Activated B cell treated with CpG ODN at 0.5 μM for 24 hours (primary cell): ENCODE data around the gene GYPB. TPM values are rescaled to one million over a fixed set of nuclear protein-coding genes. Genes with fewer than 3 reads are reported as not detected.
"Not testable (repeated sequence)": the region's sequence is repeated elsewhere in the genome, so short reads cannot be mapped to it uniquely, and the experiment has no call there.

Source experiments
- ATAC-seq: fragments of 200-7000 bp; cut with Tn5 transposase; one replicate; pipeline ENCODE4 v1.10.0; 2021; ENCODE audit warnings: low read depth, mild to moderate bottlenecking, moderate library complexity
- CTCF ChIA-PET: fragments of 350-600 bp; sonication (Branson Sonifier 250); formaldehyde crosslinking; loops from one replicate; lab custom pipeline; 2021; ENCODE audit warnings: antibody characterized with exemption; lab: Charles Lee
- POLR2A ChIA-PET: fragments of 350-600 bp; sonication (Branson Sonifier 250); formaldehyde crosslinking; loops from one replicate; lab custom pipeline; 2021; ENCODE audit warnings: antibody characterized with exemption; lab: Charles Lee
- DNase-seq: peaks from one replicate; pipeline ENCODE4 v3.0.0; 2022
- H3K27ac Mint-ChIP-seq: one replicate; pipeline ENCODE4 v1.8.0; 2020; ENCODE audit warnings: mixed read lengths
- H3K27me3 Mint-ChIP-seq: one replicate; pipeline ENCODE4 v1.8.0; 2021; ENCODE audit warnings: mixed read lengths
- H3K36me3 Mint-ChIP-seq: one replicate; pipeline ENCODE4 v1.8.0; 2021; ENCODE audit warnings: low read depth, mixed read lengths
- H3K4me1 Mint-ChIP-seq: one replicate; pipeline ENCODE4 v1.8.0; 2021; ENCODE audit warnings: mixed read lengths
- H3K4me3 Mint-ChIP-seq: one replicate; pipeline ENCODE4 v1.8.0; 2020; ENCODE audit warnings: mild to moderate bottlenecking, mixed read lengths
- H3K9me3 Mint-ChIP-seq: one replicate; pipeline ENCODE4 v1.8.0; 2020; ENCODE audit warnings: mixed read lengths
- intact Hi-C: fragments of 100-400 bp; cut with micrococcal nuclease; formaldehyde crosslinking; loops from one replicate; pipeline ENCODE4 v1.15.1; 2024
- total RNA-seq: library from RNA; stranded (reverse); gene quantifications from 2 replicates; pipeline ENCODE4 v1.2.3, GENCODE V29; 2022
- TF ChIP-seq, protein P1 (sequence below): fragments of 200-600 bp; IDR thresholded peaks from one replicate; pipeline ENCODE4 v1.8.0; 2022; ENCODE audit warnings: antibody characterized with exemption, mild to moderate bottlenecking

The GYPB gene
- total RNA-seq, 1 donor from 2014 or later: not detected

DNA sequence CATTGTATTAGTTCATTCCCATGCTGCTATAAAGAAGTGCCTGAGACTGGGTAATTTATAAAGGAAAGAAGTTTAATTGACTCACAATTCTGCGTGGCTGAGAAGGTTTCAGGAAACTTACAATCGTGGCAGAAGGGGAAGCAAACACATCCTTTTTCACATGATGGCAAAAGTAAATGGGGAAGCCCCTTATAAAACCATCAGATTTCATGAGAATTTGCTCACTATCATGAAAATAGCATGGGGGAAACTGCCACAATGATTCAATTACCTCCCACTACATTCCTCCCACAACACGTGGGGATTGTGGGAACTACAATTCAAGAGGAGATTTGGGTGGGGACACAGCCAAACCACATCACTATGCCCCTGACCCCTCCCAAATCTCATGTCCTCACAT lies 28.5 kb downstream of the GYPB start:
- H3K27me3 Mint-ChIP-seq, CTCF ChIA-PET, H3K9me3 Mint-ChIP-seq, H3K4me3 Mint-ChIP-seq, H3K4me1 Mint-ChIP-seq, DNase-seq, H3K36me3 Mint-ChIP-seq, ATAC-seq, POLR2A ChIA-PET, H3K27ac Mint-ChIP-seq, intact Hi-C loops: not testable (repeated sequence)

DNA sequence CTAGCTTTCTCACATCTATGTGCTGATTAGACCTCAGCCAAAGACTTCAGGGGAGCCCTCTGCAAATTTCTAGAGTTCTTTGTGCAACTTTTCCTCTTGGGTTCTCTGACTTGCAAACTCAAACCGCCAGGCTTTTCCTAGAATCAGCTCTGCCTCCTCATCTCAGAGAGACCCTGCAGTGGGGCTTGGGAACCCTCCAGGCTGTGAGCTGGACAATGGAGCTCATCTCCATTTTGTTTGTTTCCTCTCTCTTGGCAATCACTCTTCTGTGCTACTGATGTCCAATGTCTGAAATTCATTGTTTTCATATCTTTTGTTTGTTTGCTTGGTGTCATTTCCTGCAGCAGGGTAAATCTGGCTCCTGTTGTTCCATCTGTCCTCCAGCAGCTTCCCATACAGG lies 33.0 kb downstream of the GYPB start:
- ChIA-PET CTCF (interaction anchor here (0.6 kb wide), 1 partner anchor 71 kb away, joined by 3 read pairs; no protein-coding TSS in a partner anchor), POLR2A (no interaction called here)
- no peak overlapping the region for H3K27ac Mint-ChIP-seq
- TF ChIP-seq, protein P1, sequence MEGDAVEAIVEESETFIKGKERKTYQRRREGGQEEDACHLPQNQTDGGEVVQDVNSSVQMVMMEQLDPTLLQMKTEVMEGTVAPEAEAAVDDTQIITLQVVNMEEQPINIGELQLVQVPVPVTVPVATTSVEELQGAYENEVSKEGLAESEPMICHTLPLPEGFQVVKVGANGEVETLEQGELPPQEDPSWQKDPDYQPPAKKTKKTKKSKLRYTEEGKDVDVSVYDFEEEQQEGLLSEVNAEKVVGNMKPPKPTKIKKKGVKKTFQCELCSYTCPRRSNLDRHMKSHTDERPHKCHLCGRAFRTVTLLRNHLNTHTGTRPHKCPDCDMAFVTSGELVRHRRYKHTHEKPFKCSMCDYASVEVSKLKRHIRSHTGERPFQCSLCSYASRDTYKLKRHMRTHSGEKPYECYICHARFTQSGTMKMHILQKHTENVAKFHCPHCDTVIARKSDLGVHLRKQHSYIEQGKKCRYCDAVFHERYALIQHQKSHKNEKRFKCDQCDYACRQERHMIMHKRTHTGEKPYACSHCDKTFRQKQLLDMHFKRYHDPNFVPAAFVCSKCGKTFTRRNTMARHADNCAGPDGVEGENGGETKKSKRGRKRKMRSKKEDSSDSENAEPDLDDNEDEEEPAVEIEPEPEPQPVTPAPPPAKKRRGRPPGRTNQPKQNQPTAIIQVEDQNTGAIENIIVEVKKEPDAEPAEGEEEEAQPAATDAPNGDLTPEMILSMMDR: no peak
- no peaks in the 10 kb centered on the region for H3K27me3 Mint-ChIP-seq
- no peaks in the 10 kb centered on the region for H3K9me3 Mint-ChIP-seq
- intact Hi-C loops: no loop called here
- no peaks in the 10 kb centered on the region for H3K4me1 Mint-ChIP-seq
- no peak for ATAC-seq
- no peak overlapping the region for H3K4me3 Mint-ChIP-seq
- H3K36me3 Mint-ChIP-seq: no peaks in the 10 kb centered on the region
- no peak for DNase-seq

DNA sequence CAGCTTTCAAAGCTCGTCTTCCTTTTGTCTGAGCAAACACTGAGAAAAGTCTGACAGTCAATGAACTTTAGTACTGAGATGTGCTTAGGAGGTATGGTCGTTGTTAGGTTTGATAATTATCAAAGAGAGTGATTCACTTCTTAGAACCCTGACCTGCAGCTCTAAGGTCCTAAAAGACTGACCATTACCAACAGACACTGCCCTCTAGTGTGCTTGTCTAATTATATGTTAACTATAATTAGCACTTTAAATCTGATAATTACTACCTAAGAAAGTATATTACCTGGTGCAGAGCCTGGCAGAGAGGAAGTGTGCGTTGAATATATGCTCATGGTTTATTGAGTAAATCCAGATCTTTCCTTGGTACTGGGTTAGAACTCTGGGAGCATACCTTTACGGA lies 38.4 kb downstream of the GYPB start:
- H3K9me3 Mint-ChIP-seq, POLR2A ChIA-PET, H3K27me3 Mint-ChIP-seq, H3K4me3 Mint-ChIP-seq, H3K4me1 Mint-ChIP-seq, H3K36me3 Mint-ChIP-seq, DNase-seq, ATAC-seq, H3K27ac Mint-ChIP-seq: not testable (repeated sequence)
- intact Hi-C loops: loop anchor here (1.0 kb wide), 2 partner anchors 206 to 421 kb away; no protein-coding TSS in a partner anchor
- CTCF ChIA-PET: interaction anchor here (0.9 to 1.7 kb wide), 2 partner anchors 207 to 422 kb away, joined by 3 to 13 read pairs; no protein-coding TSS in a partner anchor

DNA sequence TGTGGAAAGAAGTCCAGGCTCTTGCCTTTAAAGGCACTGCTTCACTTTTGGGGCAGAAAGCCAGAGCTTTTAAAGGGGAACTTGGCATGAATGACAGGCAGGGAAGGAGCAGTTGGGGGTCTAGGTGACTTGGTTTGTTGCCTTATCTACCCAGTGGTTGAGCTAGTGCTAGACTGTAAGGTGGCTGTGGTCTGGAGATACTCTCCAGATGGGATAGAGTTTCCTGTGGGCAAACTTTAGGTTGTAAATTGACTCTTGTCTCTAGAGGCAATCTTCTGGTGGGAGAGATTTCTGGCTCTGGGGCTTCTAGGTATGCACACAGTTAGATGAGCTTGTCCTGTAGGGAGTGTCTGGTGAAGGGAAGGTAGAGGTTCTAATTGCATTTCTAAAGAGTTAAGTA lies 43.7 kb downstream of the GYPB start:
- H3K27me3 Mint-ChIP-seq, H3K9me3 Mint-ChIP-seq, H3K4me1 Mint-ChIP-seq, H3K36me3 Mint-ChIP-seq, CTCF ChIA-PET, DNase-seq, POLR2A ChIA-PET, H3K27ac Mint-ChIP-seq, intact Hi-C loops, H3K4me3 Mint-ChIP-seq, ATAC-seq: not testable (repeated sequence)

DNA sequence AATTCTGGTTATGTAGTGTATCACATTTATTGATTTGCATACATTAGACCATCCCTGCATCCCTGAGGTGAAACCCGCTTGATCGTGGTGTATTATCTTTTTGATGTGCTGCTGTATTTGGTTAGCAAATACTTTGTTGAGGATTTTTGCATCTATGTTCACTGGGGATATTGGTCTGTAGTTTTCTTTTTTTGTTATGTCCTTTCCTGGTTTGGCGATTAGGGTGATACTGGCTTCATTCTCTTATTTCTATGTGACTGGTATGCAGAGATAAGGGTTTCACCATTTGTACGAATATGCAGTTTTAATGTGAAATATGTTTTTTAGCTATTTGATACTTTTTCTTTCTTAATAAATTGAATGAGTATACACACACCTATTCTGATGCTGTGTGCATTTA lies 45.2 kb downstream of the GYPB start:
- ATAC-seq, H3K36me3 Mint-ChIP-seq, H3K27me3 Mint-ChIP-seq, H3K27ac Mint-ChIP-seq, H3K4me3 Mint-ChIP-seq, H3K4me1 Mint-ChIP-seq, intact Hi-C loops, DNase-seq, CTCF ChIA-PET, POLR2A ChIA-PET, H3K9me3 Mint-ChIP-seq: not testable (repeated sequence)

DNA sequence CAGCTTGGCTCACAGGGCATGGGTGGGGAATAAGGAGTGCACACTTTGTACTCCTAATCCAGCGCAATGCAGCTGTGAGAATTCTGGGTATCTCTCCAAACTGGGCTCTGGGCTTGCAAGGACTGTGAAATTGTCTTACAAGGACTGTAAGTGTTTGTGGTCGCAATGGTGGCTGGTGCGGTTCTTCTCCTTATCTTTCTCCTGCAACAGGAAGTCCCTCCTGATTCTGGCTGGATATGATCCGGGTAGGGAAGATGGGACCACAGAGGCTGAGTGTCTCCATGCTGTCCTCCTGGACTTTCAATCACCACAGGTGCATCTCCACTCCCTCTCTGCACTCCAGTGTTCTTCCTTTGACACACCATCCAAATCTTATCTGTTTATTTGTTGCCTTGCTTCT lies 58.1 kb downstream of the GYPB start:
- CTCF ChIA-PET: no interaction called here
- Mint-ChIP-seq H3K4me1 (no peaks in the 10 kb centered on the region), H3K9me3 (no peaks in the 10 kb centered on the region), H3K4me3 (no peak overlapping the region), H3K27me3 (peaks cover under 1% of the 10 kb centered on the region), H3K27ac (no peak overlapping the region), H3K36me3 (no peaks in the 10 kb centered on the region)
- ATAC-seq: no peak
- POLR2A ChIA-PET: no interaction called here
- intact Hi-C loops: no loop called here
- TF ChIP-seq, protein P1: no peak
- DNase-seq: no peak

DNA sequence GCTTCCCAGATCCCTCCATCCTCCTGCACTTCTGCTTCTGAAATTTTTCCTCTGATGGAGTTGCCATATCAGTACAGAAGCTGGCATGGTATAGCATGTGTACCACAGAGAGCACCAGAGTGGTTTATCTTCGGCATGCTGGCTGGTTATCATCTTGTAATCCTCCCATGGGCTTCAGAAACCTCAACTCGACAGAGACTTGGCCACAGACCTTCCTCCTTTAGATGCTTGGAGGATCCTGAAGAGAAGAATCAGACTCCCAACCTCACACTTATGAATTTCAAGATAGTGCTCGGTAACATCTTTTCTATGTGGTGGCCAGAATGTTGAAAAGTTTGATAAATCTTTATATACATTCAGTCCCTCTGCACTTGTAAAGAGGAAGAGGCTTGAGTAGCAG lies 63.9 kb downstream of the GYPB start:
- intact Hi-C loops, H3K27me3 Mint-ChIP-seq, ATAC-seq, H3K9me3 Mint-ChIP-seq, DNase-seq, H3K36me3 Mint-ChIP-seq, POLR2A ChIA-PET, CTCF ChIA-PET, H3K4me1 Mint-ChIP-seq, H3K27ac Mint-ChIP-seq, H3K4me3 Mint-ChIP-seq: not testable (repeated sequence)

DNA sequence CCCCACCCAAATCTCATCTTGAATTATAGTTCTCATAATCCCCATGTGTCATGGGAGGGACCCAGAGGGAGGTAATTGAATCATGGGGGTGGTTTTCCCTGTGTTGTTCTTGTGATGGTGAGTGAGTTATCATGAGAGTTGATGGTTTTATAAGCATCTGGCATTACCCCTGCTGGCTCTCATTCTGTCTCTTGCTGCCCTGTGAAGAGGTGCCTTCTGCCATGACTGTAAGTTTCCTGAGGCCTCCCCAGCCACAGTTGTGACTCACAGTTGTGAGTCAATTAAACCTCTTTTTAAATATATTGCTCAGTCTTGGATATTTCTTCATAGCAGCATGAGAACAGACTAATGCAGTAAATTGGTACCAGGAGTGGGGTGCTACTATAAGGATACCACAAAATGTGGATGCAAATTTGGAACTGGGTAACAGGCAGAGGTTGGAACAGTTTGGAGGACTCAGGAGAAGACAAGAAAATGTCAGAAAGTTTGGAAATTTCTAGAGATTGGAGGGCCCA lies 67.7 kb downstream of the GYPB start:
- CTCF ChIA-PET, H3K9me3 Mint-ChIP-seq, H3K36me3 Mint-ChIP-seq, H3K27ac Mint-ChIP-seq, DNase-seq, H3K27me3 Mint-ChIP-seq, H3K4me1 Mint-ChIP-seq, intact Hi-C loops, ATAC-seq, POLR2A ChIA-PET, H3K4me3 Mint-ChIP-seq: not testable (repeated sequence)

DNA sequence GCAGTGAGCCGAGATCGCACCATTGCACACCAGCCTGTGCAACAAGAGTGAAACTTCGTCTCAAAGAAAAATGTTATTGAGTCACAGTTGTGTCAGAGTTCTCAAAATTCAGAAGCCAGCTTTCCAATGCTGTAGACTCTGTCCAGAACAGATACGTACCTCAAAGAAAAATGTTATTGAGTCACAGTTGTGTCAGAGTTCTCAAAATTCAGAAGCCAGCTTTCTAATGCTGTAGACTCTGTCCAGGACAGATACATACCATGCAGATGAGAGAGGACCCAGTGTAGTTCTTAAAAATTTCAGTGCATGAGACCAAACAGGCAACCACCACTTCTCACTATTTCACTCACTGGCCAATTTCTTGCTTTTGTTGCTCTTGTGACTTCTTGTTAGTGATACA lies 68.2 kb downstream of the GYPB start:
- ATAC-seq, H3K4me1 Mint-ChIP-seq, POLR2A ChIA-PET, DNase-seq, intact Hi-C loops, H3K4me3 Mint-ChIP-seq, H3K9me3 Mint-ChIP-seq, CTCF ChIA-PET, H3K27me3 Mint-ChIP-seq, H3K36me3 Mint-ChIP-seq, H3K27ac Mint-ChIP-seq: not testable (repeated sequence)

DNA sequence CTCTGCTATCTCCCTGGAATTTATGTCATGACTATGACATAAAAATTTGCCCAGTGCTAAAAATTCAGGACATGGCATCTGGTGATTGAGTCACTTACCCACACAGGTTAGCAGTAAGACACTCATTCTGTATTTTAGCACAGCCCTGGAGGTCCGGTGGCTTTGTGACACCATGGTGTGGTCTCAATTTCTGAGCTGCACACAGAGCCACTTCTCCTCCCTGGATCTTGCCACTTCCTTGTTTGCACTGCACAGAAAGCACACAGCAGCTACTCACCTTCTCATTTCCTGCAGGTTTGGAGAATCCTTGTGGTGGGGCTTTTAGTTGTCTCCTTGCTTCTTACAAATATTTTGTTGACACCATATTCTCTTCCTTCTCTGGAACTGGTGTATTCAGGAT lies 69.0 kb downstream of the GYPB start:
- H3K4me1 Mint-ChIP-seq, CTCF ChIA-PET, H3K27me3 Mint-ChIP-seq, H3K27ac Mint-ChIP-seq, H3K9me3 Mint-ChIP-seq, intact Hi-C loops, H3K4me3 Mint-ChIP-seq, H3K36me3 Mint-ChIP-seq, ATAC-seq, DNase-seq, POLR2A ChIA-PET: not testable (repeated sequence)

DNA sequence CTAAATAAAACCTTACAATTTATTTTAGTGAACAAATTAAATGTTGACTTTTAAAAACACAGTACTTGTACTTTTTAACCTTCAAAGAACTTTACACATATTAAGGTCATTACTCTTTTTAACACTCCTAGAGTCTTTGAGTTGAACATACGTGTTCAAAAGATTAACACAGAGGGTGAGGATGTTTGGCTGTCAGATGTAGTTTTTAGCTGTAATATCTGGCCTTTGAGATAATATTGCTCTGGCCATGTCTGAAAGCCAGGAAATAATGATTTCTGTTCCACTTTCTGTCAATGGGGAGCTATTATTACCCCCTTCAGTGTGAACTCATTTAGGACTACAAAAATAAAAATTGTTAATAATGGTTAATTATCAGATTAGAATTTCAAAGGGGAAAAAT lies 71.7 kb downstream of the GYPB start:
- POLR2A ChIA-PET, H3K4me1 Mint-ChIP-seq, H3K27me3 Mint-ChIP-seq, ATAC-seq, CTCF ChIA-PET, intact Hi-C loops, H3K9me3 Mint-ChIP-seq, DNase-seq, H3K4me3 Mint-ChIP-seq, H3K27ac Mint-ChIP-seq, H3K36me3 Mint-ChIP-seq: not testable (repeated sequence)
